Inflammatory macrophage treated with lipopolysaccharide for 1 hour (primary cell): ENCODE results near the gene ATG2A.

Experiments used
- DNase-seq, 2 donors: peaks; one replicate each; pipeline ENCODE4 v3.0.0-alpha.2; 2020 to 2022

ATG2A gene

GRCh38 chr11:64916775-64917662 is at the start of gene ATG2A:
ATG2A (minus strand) TSS chr11:64917209; CDS start chr11:64917135, 74 bp downstream.
- peak; percentile 99 to 100 for DNase-seq

GRCh38 chr11:64963072-64963631 is 46.1 kb upstream of the ATG2A start:
- no peak for DNase-seq

- no peak for DNase-seq
These were observed 43.7 kb upstream of the ATG2A start for GRCh38 chr11:64960719-64961118.

- DNase-seq, result no peak
These were observed 42.5 kb upstream of the ATG2A start for GRCh38 chr11:64959498-64959897.

GRCh38 chr11:64954201-64954600 is 37.2 kb upstream of the ATG2A start:
- no peak for DNase-seq

GRCh38 chr11:64951529-64951928 is 34.5 kb upstream of the ATG2A start:
- DNase-seq, result no peak

- DNase-seq, result peak; percentile 13 to 39
These were observed 30.3 kb upstream of the ATG2A start for GRCh38 chr11:64947208-64947814.

- DNase-seq, result no peak
These were observed 19.5 kb upstream of the ATG2A start for GRCh38 chr11:64936539-64936938.

- no peak for DNase-seq
These were observed 18.5 kb upstream of the ATG2A start, which contains the start of gene GPHA2 for GRCh38 chr11:64935359-64936081. GPHA2 (minus strand) TSS chr11:64935893; CDS start chr11:64935460, 433 bp downstream.

- DNase-seq, result no peak
These were observed 17.8 kb upstream of the ATG2A start for GRCh38 chr11:64934682-64935358.

- no peak for DNase-seq
These were observed 17.1 kb upstream of the ATG2A start for GRCh38 chr11:64933935-64934681.

GRCh38 chr11:64933213-64933934 is 16.4 kb upstream of the ATG2A start:
- DNase-seq, result no peak

- no peak for DNase-seq
These were observed 15.3 kb upstream of the ATG2A start for GRCh38 chr11:64932324-64932723.

- no peak for DNase-seq
These were observed 14.3 kb upstream of the ATG2A start for GRCh38 chr11:64931290-64931689.

GRCh38 chr11:64930340-64930739 is 13.3 kb upstream of the ATG2A start:
- no peak for DNase-seq

- DNase-seq, result no peak
These were observed 12.6 kb upstream of the ATG2A start for GRCh38 chr11:64929625-64930024.

- DNase-seq, result no peak
These were observed 11.9 kb upstream of the ATG2A start for GRCh38 chr11:64928957-64929356.

GRCh38 chr11:64926689-64927088 is 9.7 kb upstream of the ATG2A start:
- no peak for DNase-seq

- no peak for DNase-seq
These were observed 8.8 kb upstream of the ATG2A start for GRCh38 chr11:64925536-64926436.

GRCh38 chr11:64924910-64925284 is 7.9 kb upstream of the ATG2A start:
- no peak for DNase-seq
